ENCODE data around the gene ARPC2.

- TF ChIP-seq CTCF (IDR thresholded peaks at IDR 0.05; ENCODE audit: poor library complexity), result no peak
- TF ChIP-seq EZH2phosphoT487 (IDR thresholded peaks at IDR 0.05; ENCODE audit: low read depth, severe bottlenecking, unreplicated experiment), result no peak
- no peak for TF ChIP-seq EZH2 (IDR thresholded peaks at IDR 0.05; ENCODE audit: borderline replicate concordance)
Observed at GRCh38 chr2:218267259-218267658, 50.3 kb downstream of the ARPC2 start.

Data from hepatocyte (in vitro differentiated cells).